OCI-LY1 (cell line): ENCODE results near the gene TCERG1L.

Source experiments
- CTCF ChIP-seq: fragments of 200-600 bp; sonication (generic), shearing (Covaris generic); IDR thresholded peaks from 2 replicates; pipeline ENCODE4 v1.5.1; 2017; ENCODE audit warnings: mild to moderate bottlenecking, antibody characterized with exemption, low read length, moderate library complexity, mixed read lengths
- EZH2 ChIP-seq: fragments of 200-600 bp; sonication (generic), shearing (Covaris generic); IDR thresholded peaks from 2 replicates; pipeline ENCODE4 v1.8.0; 2017; ENCODE audit warnings: borderline replicate concordance, mixed run types, mild to moderate bottlenecking, antibody characterized with exemption, low read length, moderate library complexity, mixed read lengths

GRCh38 chr10:131061216-131061615, 250.3 kb downstream of the TCERG1L start:
- TF ChIP-seq CTCF: no peak
- no peak for TF ChIP-seq EZH2
